HG02981 (cell line): Measurements from ENCODE around the gene PCIF1.
"Not testable (repeated sequence)": the region's sequence is repeated elsewhere in the genome, so short reads cannot be mapped to it uniquely, and the experiment has no call there.

ENCODE experiments used
- ATAC-seq: cut with Tn5 transposase; IDR thresholded peaks from one replicate; pipeline ENCODE4 v1.9.1; 2021; ENCODE audit warnings: mild to moderate bottlenecking, moderate library complexity; ENCODE audit not compliant: unreplicated experiment

The PCIF1 gene

GRCh38 chr20:45988830-45989229 lies 54.3 kb downstream of the PCIF1 start:
- ATAC-seq = not testable (repeated sequence)

DNA sequence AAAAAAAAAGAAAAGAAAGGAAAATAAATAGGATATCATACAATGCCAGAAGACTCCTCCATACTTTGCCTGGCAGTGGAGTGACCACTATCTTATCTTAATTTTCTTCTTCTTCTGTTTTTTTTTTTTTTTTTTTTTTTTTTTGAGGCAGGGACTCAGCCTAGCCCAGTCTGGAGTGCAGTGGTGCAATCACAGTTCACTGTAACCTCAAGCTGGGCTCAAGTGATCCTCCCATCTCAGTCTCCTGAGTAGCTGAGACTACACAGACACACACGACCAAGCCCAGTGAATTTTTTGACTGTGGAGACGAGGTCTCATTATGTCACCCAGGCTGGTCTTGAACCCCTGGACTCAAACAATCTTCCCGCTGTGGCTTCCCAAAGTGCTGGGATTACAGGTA lies 57.1 kb downstream of the PCIF1 start:
- no peak for ATAC-seq

DNA sequence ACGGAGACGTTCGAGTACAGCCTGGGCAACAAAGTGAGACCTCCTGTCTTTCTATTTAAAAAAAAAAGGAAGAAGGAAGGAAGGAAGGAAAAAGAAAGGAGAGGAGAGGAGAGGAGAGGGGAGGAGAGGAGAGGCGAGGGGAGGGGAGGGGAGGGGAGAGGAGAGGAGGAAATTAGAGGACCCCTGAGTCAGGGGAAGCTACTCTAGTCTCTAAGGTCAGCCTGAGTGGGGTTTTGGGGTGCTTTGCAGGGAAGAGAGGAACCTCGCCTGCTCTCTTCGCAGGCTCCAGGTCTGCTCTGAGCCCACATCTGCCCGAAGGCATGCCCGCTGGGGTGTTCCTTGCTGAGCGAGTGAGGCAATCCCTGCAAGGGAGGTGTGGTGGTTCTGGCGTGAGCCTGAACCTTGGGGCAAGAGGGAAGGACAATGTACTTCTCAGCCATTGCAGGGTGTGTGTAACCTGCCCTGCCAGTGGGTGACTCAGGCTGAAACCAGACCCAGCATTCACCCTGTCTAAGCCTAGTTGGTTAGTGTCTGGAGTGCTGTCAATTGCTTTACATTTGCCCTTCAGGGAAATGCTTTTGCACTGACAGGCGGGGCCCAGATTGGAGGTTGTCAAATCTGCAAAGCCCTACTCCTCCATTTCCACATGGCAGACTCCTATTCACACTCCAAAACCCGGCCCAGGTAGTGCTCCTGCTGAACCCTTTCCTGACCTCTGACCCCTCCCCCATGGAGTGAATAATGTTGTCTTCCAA lies 58.9 kb downstream of the PCIF1 start:
- no peak for ATAC-seq

GRCh38 chr20:45994761-45995493 lies 60.4 kb downstream of the PCIF1 start:
- ATAC-seq = no peak

GRCh38 chr20:45995495-45996097 lies 61.1 kb downstream of the PCIF1 start:
- ATAC-seq = not testable (repeated sequence)

GRCh38 chr20:45997187-45997586 lies 62.7 kb downstream of the PCIF1 start:
- no peak for ATAC-seq
